ENCODE measurements around the gene CHST12. TPM values are rescaled to one million over a fixed set of nuclear protein-coding genes. Genes with fewer than 3 reads are reported as not detected.

The CHST12 gene
- total and polyA plus RNA-seq, 7 donors, result 6.6 to 12.0 (median 8.2) TPM

GRCh38 chr7:2379821-2380450 lies 23.5 kb upstream of the CHST12 start:
- no peak for DNase-seq
- H3K9me3 ChIP-seq, result no peaks in the 10 kb centered on the region
- ATAC-seq, result peak in 3 of 4 donors; percentile 14 to 22 (median 16)
- H3K27ac ChIP-seq, result no peak overlapping the region
- H3K27me3 ChIP-seq (ENCODE audit: insufficient read depth in 3 of 3, low read length in 2 of 3), result no peaks in the 10 kb centered on the region
- H3K4me3 ChIP-seq, result no peak overlapping the region
- intact Hi-C loops (cut with DNase I), result no loop called here
- 92 to 95% (median 93%) methylated on average over 32 to 34 of the region's 34 CpGs for WGBS, 3 donors
- no peak for TF ChIP-seq CTCF (IDR thresholded peaks at IDR 0.05)
- no peaks in the 10 kb centered on the region for H3K4me1 ChIP-seq
- H3K36me3 ChIP-seq (ENCODE audit: insufficient read depth in 1 of 2, low read depth in 1 of 2), result peaks cover 33 to 66% of the 10 kb centered on the region in 2 donors

- WGBS, 3 donors, result 94 to 96% (median 95%) methylated on average over 23 of the region's 23 CpGs
- intact Hi-C loops (cut with DNase I), result no loop called here
- no peaks in the 10 kb centered on the region for H3K27me3 ChIP-seq (ENCODE audit: insufficient read depth in 3 of 3, low read length in 2 of 3)
- no peak overlapping the region for H3K4me3 ChIP-seq
- no peaks in the 10 kb centered on the region for H3K9me3 ChIP-seq
- H3K4me1 ChIP-seq, result no peaks in the 10 kb centered on the region
- DNase-seq, result no peak
- peaks cover 30 to 61% of the 10 kb centered on the region in 2 donors for H3K36me3 ChIP-seq (ENCODE audit: insufficient read depth in 1 of 2, low read depth in 1 of 2)
- no peak for TF ChIP-seq CTCF (IDR thresholded peaks at IDR 0.05)
- no peak overlapping the region for H3K27ac ChIP-seq
- no peak for ATAC-seq
Observed at GRCh38 chr7:2380461-2380860, 22.9 kb upstream of the CHST12 start.

GRCh38 chr7:2381227-2381626 lies 22.2 kb upstream of the CHST12 start:
- ATAC-seq (no peak), DNase-seq (no peak)
- TF ChIP-seq CTCF (IDR thresholded peaks at IDR 0.05), result no peak
- Histone ChIP-seq H3K36me3 (ENCODE audit: insufficient read depth in 1 of 2, low read depth in 1 of 2) (peaks cover 26 to 53% of the 10 kb centered on the region in 2 donors), H3K27ac (no peak overlapping the region), H3K4me3 (no peak overlapping the region), H3K4me1 (no peaks in the 10 kb centered on the region), H3K9me3 (no peaks in the 10 kb centered on the region), H3K27me3 (ENCODE audit: insufficient read depth in 3 of 3, low read length in 2 of 3) (no peaks in the 10 kb centered on the region)
- intact Hi-C loops (cut with DNase I), result no loop called here
- WGBS, 3 donors, result 34 to 47% (median 35%) methylated on average over 5 of the region's 5 CpGs

GRCh38 chr7:2381881-2382509 lies 21.4 kb upstream of the CHST12 start:
- Histone ChIP-seq H3K4me1 (no peaks in the 10 kb centered on the region), H3K9me3 (no peaks in the 10 kb centered on the region), H3K27ac (no peak overlapping the region), H3K27me3 (ENCODE audit: insufficient read depth in 3 of 3, low read length in 2 of 3) (no peaks in the 10 kb centered on the region), H3K36me3 (ENCODE audit: insufficient read depth in 1 of 2, low read depth in 1 of 2) (peaks cover 19 to 45% of the 10 kb centered on the region in 2 donors), H3K4me3 (no peak overlapping the region)
- intact Hi-C loops (cut with DNase I), result no loop called here
- no peak for ATAC-seq
- TF ChIP-seq CTCF (IDR thresholded peaks at IDR 0.05), result no peak
- DNase-seq, result no peak
- WGBS, 3 donors, result 76 to 81% (median 78%) methylated on average over 21 of the region's 21 CpGs

Measured in psoas muscle (tissue), 8 donors.